ENCODE results near the gene TYW1.
"Not testable (repeated sequence)": the region's sequence is repeated elsewhere in the genome, so short reads cannot be mapped to it uniquely, and the experiment has no call there.

TYW1 gene

DNA sequence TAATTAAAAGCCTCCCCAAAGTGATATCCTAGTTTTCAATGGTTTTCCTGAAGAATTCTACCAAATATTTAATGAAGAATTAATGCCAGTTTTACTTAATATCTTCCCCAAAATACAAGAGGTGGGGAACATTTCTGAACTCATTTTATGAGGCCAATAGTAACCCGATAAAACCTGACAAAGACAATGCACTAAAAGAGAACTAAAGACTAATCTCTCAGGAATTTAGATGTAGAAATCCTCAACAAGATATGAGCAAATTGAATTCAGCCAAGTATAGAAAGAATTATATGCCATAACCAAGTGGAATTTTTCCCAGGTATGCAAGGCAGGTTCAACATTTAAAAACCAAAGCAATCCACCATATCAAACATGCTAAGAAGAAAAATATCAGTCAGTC is 66.2 kb downstream of the TYW1 start:
- POLR2A ChIA-PET; H3K27ac ChIP-seq (ENCODE audit: extremely low read depth, low read depth, low read length); H3K4me3 ChIP-seq (ENCODE audit: low read depth, low read length); H3K4me1 ChIP-seq (ENCODE audit: control insufficient read depth, insufficient read depth, low read length); CTCF ChIA-PET; H3K36me3 ChIP-seq (ENCODE audit: control insufficient read depth in 2 of 2, insufficient read depth in 1 of 2, low read length in 2 of 2); H3K9me3 ChIP-seq (ENCODE audit: control insufficient read depth, insufficient read depth, low read depth, low read length): not testable (repeated sequence)

DNA sequence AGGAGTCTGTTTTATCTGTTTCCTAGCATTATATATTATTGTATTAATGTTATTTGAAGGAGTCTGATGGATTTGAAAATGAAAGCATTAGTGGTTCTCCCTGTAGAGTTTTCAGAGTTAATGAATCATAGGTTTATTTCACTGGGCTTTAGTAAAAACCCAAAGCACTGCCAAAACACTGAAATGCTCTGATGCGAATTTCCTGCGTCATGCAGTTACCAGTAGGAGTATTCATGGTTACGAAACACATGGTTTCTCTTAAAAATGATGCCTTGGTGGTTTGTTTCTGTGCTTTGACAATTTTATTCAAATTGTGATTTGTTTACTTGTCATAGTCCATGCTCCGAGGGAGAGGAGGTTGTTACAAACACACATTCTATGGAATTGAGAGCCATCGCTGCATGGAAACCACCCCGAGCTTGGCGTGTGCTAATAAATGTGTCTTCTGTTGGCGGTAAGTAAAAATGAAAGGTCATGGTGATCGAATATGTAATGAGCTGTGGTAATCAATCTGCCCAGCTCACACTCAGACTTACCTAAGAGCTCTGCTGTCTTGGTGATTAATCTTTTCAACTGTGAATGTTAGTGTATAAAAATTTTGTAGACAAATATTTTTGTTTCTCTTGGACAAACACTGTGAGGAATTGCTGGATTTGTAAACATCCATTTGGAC is 70.5 kb downstream of the TYW1 start:
- H3K4me3 ChIP-seq (ENCODE audit: low read depth, low read length); H3K9me3 ChIP-seq (ENCODE audit: control insufficient read depth, insufficient read depth, low read depth, low read length); CTCF ChIA-PET; POLR2A ChIA-PET; H3K4me1 ChIP-seq (ENCODE audit: control insufficient read depth, insufficient read depth, low read length); H3K27ac ChIP-seq (ENCODE audit: extremely low read depth, low read depth, low read length): not testable (repeated sequence)
- peaks cover 8 to 10% of the 10 kb centered on the region in 2 experiments for H3K36me3 ChIP-seq (ENCODE audit: control insufficient read depth in 2 of 2, insufficient read depth in 1 of 2, low read length in 2 of 2)

DNA sequence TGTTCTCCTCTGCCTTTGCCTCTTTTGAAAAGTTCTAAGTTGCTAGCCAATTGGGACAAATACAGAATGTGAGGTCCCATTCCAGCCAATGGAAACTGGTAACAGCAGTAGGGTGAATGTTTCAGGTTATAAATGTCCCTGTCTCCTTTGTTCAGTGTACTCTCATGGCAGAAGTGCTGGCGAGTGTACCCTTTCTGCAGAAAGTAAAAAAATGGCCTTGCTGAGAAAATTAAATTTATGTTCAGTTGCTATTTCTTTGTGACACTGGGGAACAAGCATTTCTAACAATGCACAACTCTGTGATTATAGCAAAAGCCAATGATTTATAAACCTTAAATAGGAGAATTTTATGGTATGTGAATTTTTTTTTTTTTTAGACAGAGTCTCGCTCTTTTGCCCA is 79.5 kb downstream of the TYW1 start:
- peak; percentile 75 for TF ChIP-seq SETDB1 (IDR thresholded peaks at IDR 0.05; ENCODE audit: insufficient read length, low read length)
- CTCF ChIA-PET; H3K9me3 ChIP-seq (ENCODE audit: control insufficient read depth, insufficient read depth, low read depth, low read length); H3K4me1 ChIP-seq (ENCODE audit: control insufficient read depth, insufficient read depth, low read length); H3K4me3 ChIP-seq (ENCODE audit: low read depth, low read length); POLR2A ChIA-PET; H3K36me3 ChIP-seq (ENCODE audit: control insufficient read depth in 2 of 2, insufficient read depth in 1 of 2, low read length in 2 of 2); H3K27ac ChIP-seq (ENCODE audit: extremely low read depth, low read depth, low read length): not testable (repeated sequence)

DNA sequence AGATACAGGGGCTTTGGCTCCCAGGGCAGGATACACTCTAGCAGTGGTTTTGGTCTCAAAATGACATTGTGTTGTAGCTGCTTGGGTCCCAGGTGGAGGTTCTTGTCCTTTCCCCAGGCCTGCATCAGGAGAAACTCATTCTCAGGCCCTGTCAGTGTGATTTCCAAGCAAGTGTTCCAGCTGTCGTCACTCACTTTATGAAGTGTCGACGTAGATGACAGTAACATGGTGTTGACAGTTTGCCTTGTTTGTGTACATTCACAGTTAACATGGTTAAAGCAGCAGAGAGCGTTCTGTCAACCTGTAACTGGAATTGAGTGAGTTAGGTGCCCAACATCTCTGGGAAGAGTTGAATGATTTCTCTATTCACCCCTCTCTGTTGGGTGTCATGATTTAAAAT is 86.2 kb downstream of the TYW1 start:
- H3K4me3 ChIP-seq (ENCODE audit: low read depth, low read length); CTCF ChIA-PET; H3K9me3 ChIP-seq (ENCODE audit: control insufficient read depth, insufficient read depth, low read depth, low read length); H3K4me1 ChIP-seq (ENCODE audit: control insufficient read depth, insufficient read depth, low read length); H3K36me3 ChIP-seq (ENCODE audit: control insufficient read depth in 2 of 2, insufficient read depth in 1 of 2, low read length in 2 of 2); POLR2A ChIA-PET; H3K27ac ChIP-seq (ENCODE audit: extremely low read depth, low read depth, low read length): not testable (repeated sequence)

DNA sequence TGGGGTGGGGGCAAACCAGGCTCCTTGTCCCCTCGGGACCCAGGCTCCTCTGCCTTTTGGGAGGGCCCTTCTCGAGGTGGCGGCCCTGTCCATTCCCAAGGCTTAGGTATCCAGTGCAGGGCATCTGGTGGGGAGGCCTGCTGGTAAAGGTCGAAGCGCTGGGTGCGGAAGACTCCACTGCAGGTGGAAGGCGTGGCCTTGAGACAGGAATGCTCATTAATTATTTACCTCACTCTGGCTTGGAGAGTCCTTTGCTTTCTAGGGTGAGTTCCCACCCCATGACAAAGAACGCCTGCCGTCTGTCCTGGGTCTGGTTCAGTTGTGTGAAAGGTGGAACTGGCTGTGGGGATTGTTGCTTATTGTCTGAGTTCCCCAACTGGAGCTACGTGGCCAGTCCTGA is 92.6 kb downstream of the TYW1 start:
- H3K4me3 ChIP-seq (ENCODE audit: low read depth, low read length); POLR2A ChIA-PET; H3K36me3 ChIP-seq (ENCODE audit: control insufficient read depth in 2 of 2, insufficient read depth in 1 of 2, low read length in 2 of 2); CTCF ChIA-PET; H3K27ac ChIP-seq (ENCODE audit: extremely low read depth, low read depth, low read length); H3K4me1 ChIP-seq (ENCODE audit: control insufficient read depth, insufficient read depth, low read length); H3K9me3 ChIP-seq (ENCODE audit: control insufficient read depth, insufficient read depth, low read depth, low read length): not testable (repeated sequence)

DNA sequence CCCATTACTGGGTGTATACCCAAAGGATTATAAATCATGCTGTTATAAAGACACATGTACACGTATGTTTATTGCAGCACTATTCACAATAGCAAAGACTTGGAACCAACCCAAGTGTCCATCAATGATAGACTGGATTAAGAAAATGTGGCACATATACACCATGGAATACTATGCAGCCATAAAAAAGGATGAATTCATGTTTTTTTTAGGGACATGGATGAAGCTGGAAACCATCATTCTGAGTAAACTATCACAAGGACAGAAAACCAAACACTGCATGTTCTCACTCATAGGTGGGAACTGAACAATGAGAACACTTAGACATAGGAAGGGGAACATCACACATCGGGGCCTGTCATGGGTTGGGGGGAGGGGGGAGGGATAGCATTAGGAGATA is 94.4 kb downstream of the TYW1 start:
- TF ChIP-seq ZNF146 (tag by site-specific recombination; IDR thresholded peaks at IDR 0.05) = peak; percentile 88
- TF ChIP-seq, protein P1, sequence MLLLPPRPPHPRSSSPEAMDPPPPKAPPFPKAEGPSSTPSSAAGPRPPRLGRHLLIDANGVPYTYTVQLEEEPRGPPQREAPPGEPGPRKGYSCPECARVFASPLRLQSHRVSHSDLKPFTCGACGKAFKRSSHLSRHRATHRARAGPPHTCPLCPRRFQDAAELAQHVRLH (tag by site-specific recombination; IDR thresholded peaks at IDR 0.05) = 0 out of 2 replicates have a peak, but pooled peaks have one; percentile 44
- H3K4me1 ChIP-seq (ENCODE audit: control insufficient read depth, insufficient read depth, low read length); H3K27ac ChIP-seq (ENCODE audit: extremely low read depth, low read depth, low read length); CTCF ChIA-PET; H3K36me3 ChIP-seq (ENCODE audit: control insufficient read depth in 2 of 2, insufficient read depth in 1 of 2, low read length in 2 of 2); POLR2A ChIA-PET; H3K9me3 ChIP-seq (ENCODE audit: control insufficient read depth, insufficient read depth, low read depth, low read length); H3K4me3 ChIP-seq (ENCODE audit: low read depth, low read length): not testable (repeated sequence)

DNA sequence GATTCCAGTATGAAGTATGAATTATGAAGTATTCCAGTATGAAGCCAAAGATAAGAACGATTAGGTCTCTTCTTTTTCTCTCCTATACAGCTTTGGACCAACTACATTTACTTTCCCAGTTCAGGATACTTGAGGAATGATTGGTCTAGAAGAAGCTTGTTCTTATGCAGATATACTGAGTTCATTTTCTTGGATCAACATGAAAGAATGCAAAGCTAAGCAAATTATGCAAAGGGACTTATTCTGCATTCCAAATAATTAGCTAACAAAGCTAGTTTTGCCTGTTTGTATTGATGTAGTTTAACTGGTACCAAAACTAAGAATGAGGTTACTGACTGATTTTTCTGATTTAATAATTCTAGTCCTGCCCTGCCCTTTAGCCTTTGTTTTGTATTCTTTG is 101.4 kb downstream of the TYW1 start:
- H3K4me1 ChIP-seq (ENCODE audit: control insufficient read depth, insufficient read depth, low read length); POLR2A ChIA-PET; H3K27ac ChIP-seq (ENCODE audit: extremely low read depth, low read depth, low read length); H3K36me3 ChIP-seq (ENCODE audit: control insufficient read depth in 2 of 2, insufficient read depth in 1 of 2, low read length in 2 of 2); H3K9me3 ChIP-seq (ENCODE audit: control insufficient read depth, insufficient read depth, low read depth, low read length); H3K4me3 ChIP-seq (ENCODE audit: low read depth, low read length); CTCF ChIA-PET: not testable (repeated sequence)

DNA sequence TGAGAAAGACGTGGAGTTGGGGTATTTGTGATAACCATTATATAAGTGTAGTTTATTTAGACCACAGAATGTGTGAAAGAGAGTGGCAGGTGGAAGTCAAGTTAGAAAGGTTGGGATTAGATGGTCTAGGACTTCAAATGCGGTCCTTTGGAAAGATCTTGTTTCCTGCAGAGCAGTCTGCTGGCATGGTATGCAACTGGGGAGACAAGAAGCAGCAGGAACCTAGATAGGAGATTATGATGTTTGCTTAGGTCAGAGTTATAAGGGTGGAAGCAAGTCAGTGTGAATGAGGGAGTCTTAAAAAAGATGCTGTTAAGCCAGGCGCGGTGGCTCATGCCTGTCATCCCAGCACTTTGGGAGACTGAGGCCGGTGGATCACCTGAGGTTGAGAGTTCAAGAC is 102.8 kb downstream of the TYW1 start:
- H3K36me3 ChIP-seq (ENCODE audit: control insufficient read depth in 2 of 2, insufficient read depth in 1 of 2, low read length in 2 of 2); H3K27ac ChIP-seq (ENCODE audit: extremely low read depth, low read depth, low read length); CTCF ChIA-PET; H3K9me3 ChIP-seq (ENCODE audit: control insufficient read depth, insufficient read depth, low read depth, low read length); H3K4me3 ChIP-seq (ENCODE audit: low read depth, low read length); H3K4me1 ChIP-seq (ENCODE audit: control insufficient read depth, insufficient read depth, low read length); POLR2A ChIA-PET: not testable (repeated sequence)
- peak; percentile 62 for TF ChIP-seq ZIC2 (tag by site-specific recombination; IDR thresholded peaks at IDR 0.05)

DNA sequence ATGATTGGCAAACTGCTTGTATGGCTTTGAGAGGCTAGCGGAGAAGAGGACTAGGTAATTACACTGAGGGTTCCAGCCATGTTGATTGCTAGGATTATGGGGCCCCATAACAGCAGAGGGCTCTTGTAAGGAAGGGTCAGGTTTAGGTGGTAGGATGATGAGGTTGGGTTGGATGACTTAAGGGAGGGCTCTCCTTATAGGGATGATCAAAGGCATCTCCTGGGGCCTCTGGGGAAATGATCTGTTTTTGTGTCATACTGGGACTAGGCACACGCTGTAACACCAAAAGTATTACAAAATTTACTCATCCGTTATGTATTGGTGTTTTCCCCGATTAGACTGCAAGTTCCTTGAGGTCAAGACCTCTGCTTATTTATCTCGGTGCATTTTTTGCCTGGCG is 103.4 kb downstream of the TYW1 start:
- H3K36me3 ChIP-seq (ENCODE audit: control insufficient read depth in 2 of 2, insufficient read depth in 1 of 2, low read length in 2 of 2); H3K4me3 ChIP-seq (ENCODE audit: low read depth, low read length); H3K9me3 ChIP-seq (ENCODE audit: control insufficient read depth, insufficient read depth, low read depth, low read length); H3K4me1 ChIP-seq (ENCODE audit: control insufficient read depth, insufficient read depth, low read length); POLR2A ChIA-PET; CTCF ChIA-PET: not testable (repeated sequence)
- peak overlapping the region; percentile 64; the same call in 1 of the 2 replicates for H3K27ac ChIP-seq (ENCODE audit: extremely low read depth, low read depth, low read length)

Data from HEK293 (cell line).